Astrocyte (in vitro differentiated cells and primary cell): ENCODE measurements around the gene GTF2IRD1. TPM values are rescaled to one million over a fixed set of nuclear protein-coding genes. Genes with fewer than 3 reads are reported as not detected.

Source experiments
- DNase-seq: peaks from one replicate; pipeline ENCODE4 v3.0.0-alpha.2; 2010; ENCODE audit warnings: low read depth
- FAIRE-seq: peaks from 2 replicates; lab custom pipeline; 2011; peaks lifted over from hg19 to GRCh38; lab: Jason Lieb, UNC
- H2AFZ ChIP-seq: 2 replicates; pipeline ENCODE4 v1.6.0; 2012; ENCODE audit warnings: low read depth, low read length, inconsistent platforms
- H3K27ac ChIP-seq: 2 replicates; pipeline ENCODE4 v1.5.1; 2011; ENCODE audit warnings: low read depth, low read length, inconsistent platforms
- H3K27me3 ChIP-seq: 2 replicates; pipeline ENCODE4 v1.6.0; 2011; ENCODE audit warnings: low read length, inconsistent platforms; ENCODE audit not compliant: insufficient read depth
- H3K36me3 ChIP-seq: 2 replicates; pipeline ENCODE4 v1.5.1; 2011; ENCODE audit warnings: low read length, inconsistent platforms; ENCODE audit not compliant: insufficient read depth
- H3K4me1 ChIP-seq: 2 replicates; pipeline ENCODE4 v1.5.1; 2011; ENCODE audit warnings: low read length, inconsistent platforms; ENCODE audit not compliant: insufficient read depth
- H3K4me2 ChIP-seq: 2 replicates; pipeline ENCODE4 v1.6.0; 2012; ENCODE audit warnings: low read length, inconsistent platforms
- H3K4me3 ChIP-seq: 2 replicates; pipeline ENCODE4 v1.5.1; 2011; ENCODE audit warnings: low read depth, mild to moderate bottlenecking, low read length, inconsistent platforms; ENCODE audit not compliant: insufficient read depth
- H3K79me2 ChIP-seq: 2 replicates; pipeline ENCODE4 v1.6.0; 2012; ENCODE audit warnings: mild to moderate bottlenecking, low read length, inconsistent platforms; ENCODE audit not compliant: insufficient read depth
- H3K9ac ChIP-seq: 2 replicates; pipeline ENCODE4 v1.6.0; 2012; ENCODE audit warnings: mild to moderate bottlenecking, low read length, inconsistent platforms
- H3K9me3 ChIP-seq: 2 replicates; pipeline ENCODE4 v1.5.1; 2012; ENCODE audit warnings: low read depth, mild to moderate bottlenecking, low read length, inconsistent platforms; ENCODE audit not compliant: insufficient read depth
- H4K20me1 ChIP-seq: 2 replicates; pipeline ENCODE4 v1.6.0; 2012; ENCODE audit warnings: low read length, inconsistent platforms; ENCODE audit not compliant: insufficient read depth
- H3K27ac Mint-ChIP-seq: one replicate; pipeline ENCODE4 v1.8.0; 2021; ENCODE audit warnings: mild to moderate bottlenecking, mixed read lengths; ENCODE audit not compliant: unreplicated experiment
- H3K27me3 Mint-ChIP-seq: one replicate; pipeline ENCODE4 v1.8.0; 2021; ENCODE audit warnings: low read depth, mixed read lengths; ENCODE audit not compliant: unreplicated experiment
- H3K36me3 Mint-ChIP-seq: one replicate; pipeline ENCODE4 v1.8.0; 2021; ENCODE audit warnings: low read depth, mixed read lengths; ENCODE audit not compliant: unreplicated experiment
- H3K4me1 Mint-ChIP-seq: one replicate; pipeline ENCODE4 v1.8.0; 2021; ENCODE audit warnings: low read depth, mixed read lengths; ENCODE audit not compliant: unreplicated experiment
- H3K4me3 Mint-ChIP-seq: one replicate; pipeline ENCODE4 v1.8.0; 2021; ENCODE audit warnings: mild to moderate bottlenecking, moderate library complexity, mixed read lengths; ENCODE audit not compliant: unreplicated experiment
- H3K9me3 Mint-ChIP-seq: one replicate; pipeline ENCODE4 v1.8.0; 2021; ENCODE audit warnings: mild to moderate bottlenecking, mixed read lengths; ENCODE audit not compliant: unreplicated experiment
- EZH2 ChIP-seq: IDR thresholded peaks from 2 replicates; pipeline ENCODE4 v1.6.1; 2012; ENCODE audit warnings: mild to moderate bottlenecking, low read length, inconsistent platforms; ENCODE audit not compliant: insufficient read depth
- total RNA-seq: library from RNA; stranded (reverse); gene quantifications from 2 replicates; pipeline ENCODE4 v1.2.1, GENCODE V29; 2021
- TF ChIP-seq, protein P1 (sequence below): IDR thresholded peaks from 2 replicates; pipeline ENCODE4 v1.5.1; 2011; ENCODE audit warnings: low read depth, mild to moderate bottlenecking, inconsistent platforms, low read length, moderate library complexity; ENCODE audit not compliant: insufficient read depth

Gene GTF2IRD1
- total RNA-seq, 1 donor from 2014 or later = 19.3 TPM

DNA sequence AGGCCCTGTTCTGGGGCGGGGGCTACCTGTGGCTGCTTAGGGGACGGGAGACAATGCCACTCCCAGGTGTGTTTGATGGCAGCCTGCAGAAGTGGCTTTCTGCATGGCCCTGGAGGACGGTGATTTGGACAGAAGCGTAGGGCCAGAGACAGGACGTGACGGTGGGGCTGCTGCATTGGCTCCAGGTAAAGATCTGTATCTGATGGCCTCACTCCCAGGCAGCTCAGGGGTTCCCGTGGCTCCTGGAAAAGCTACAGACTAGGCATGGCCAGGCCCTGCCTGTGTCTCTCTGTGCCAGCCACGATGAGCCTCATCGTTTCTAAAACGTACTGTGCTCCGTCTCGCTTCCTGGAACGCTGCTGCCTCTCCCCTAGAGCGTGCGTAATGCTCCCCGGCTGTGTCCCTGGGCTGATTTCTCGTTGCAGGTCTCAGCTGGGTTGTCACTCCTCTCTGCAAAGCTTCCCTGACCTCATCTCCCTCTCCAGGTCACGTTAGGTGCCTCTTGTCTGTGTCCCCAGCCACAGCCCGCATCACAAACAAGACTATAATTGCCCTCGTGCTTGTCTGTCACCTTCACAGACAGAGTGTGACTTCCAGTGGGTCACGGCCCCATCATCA, 12.6 kb downstream of the GTF2IRD1 start:
- Histone ChIP-seq H3K36me3 (no peaks in the 10 kb centered on the region), H3K4me1 (no peaks in the 10 kb centered on the region), H4K20me1 (peaks cover 73% of the 10 kb centered on the region), H3K27ac (no peak overlapping the region), H3K27me3 (no peaks in the 10 kb centered on the region), H2AFZ (no peak overlapping the region), H3K79me2 (peaks cover 79% of the 10 kb centered on the region), H3K4me2 (no peak overlapping the region), H3K9me3 (no peaks in the 10 kb centered on the region), H3K9ac (no peak overlapping the region), H3K4me3 (no peak overlapping the region)
- H3K4me1 Mint-ChIP-seq = peaks cover 7% of the 10 kb centered on the region
- no peaks in the 10 kb centered on the region for H3K9me3 Mint-ChIP-seq
- no peak for DNase-seq
- no peak for FAIRE-seq
- TF ChIP-seq, protein P1, sequence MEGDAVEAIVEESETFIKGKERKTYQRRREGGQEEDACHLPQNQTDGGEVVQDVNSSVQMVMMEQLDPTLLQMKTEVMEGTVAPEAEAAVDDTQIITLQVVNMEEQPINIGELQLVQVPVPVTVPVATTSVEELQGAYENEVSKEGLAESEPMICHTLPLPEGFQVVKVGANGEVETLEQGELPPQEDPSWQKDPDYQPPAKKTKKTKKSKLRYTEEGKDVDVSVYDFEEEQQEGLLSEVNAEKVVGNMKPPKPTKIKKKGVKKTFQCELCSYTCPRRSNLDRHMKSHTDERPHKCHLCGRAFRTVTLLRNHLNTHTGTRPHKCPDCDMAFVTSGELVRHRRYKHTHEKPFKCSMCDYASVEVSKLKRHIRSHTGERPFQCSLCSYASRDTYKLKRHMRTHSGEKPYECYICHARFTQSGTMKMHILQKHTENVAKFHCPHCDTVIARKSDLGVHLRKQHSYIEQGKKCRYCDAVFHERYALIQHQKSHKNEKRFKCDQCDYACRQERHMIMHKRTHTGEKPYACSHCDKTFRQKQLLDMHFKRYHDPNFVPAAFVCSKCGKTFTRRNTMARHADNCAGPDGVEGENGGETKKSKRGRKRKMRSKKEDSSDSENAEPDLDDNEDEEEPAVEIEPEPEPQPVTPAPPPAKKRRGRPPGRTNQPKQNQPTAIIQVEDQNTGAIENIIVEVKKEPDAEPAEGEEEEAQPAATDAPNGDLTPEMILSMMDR = no peak
- TF ChIP-seq EZH2 = no peak
- H3K4me3 Mint-ChIP-seq = no peak overlapping the region
- peaks cover 2% of the 10 kb centered on the region for H3K36me3 Mint-ChIP-seq
- H3K27me3 Mint-ChIP-seq = no peaks in the 10 kb centered on the region
- peak overlapping the region; percentile 10 for H3K27ac Mint-ChIP-seq

DNA sequence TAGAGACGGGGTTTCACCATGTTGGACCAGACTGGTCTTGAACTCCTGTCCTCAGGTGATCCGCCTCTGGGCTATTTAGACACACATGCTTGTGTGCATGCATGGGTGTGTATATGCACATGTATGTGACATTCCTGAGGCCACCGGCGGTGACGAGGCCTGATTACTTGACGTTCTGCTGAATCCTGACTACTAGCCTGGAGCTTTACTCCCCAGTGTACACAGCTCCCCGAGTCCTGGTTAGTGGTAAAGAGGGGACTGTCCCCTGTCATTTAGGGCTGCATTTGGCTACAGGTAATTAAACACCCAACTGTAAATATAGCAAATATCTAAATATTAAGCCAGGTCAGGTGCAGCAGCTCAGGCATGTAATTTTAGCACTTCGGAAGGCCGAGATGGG, 14.2 kb downstream of the GTF2IRD1 start:
- H3K36me3 Mint-ChIP-seq = peaks cover 2% of the 10 kb centered on the region
- H3K4me1 ChIP-seq = no peaks in the 10 kb centered on the region

DNA sequence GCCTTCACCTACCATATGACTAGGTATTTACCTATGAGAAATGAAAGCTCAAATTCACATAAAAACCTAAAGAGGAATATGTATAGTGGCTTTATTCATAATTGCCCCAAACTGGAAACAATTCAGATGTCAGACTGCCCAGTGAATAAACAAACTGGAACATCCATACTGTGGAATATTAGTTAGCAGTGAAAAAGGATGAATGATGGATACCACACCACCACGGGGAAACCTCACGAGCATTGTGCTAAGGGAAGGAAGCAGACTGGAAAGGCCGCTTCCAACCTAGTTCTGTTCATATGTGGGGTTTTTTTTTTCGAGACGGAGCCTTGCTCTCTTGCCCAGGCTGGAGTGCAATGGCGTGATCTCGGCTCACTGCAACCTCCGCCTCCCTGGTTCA, 16.8 kb downstream of the GTF2IRD1 start:
- no peaks in the 10 kb centered on the region for H3K27me3 Mint-ChIP-seq
- Histone ChIP-seq H3K36me3 (no peaks in the 10 kb centered on the region), H4K20me1 (peaks cover 66% of the 10 kb centered on the region), H3K27ac (no peak overlapping the region), H3K4me2 (no peak overlapping the region), H3K79me2 (peaks cover 74% of the 10 kb centered on the region), H3K9ac (no peak overlapping the region), H3K4me1 (peaks cover 6% of the 10 kb centered on the region), H3K27me3 (no peaks in the 10 kb centered on the region), H2AFZ (no peak overlapping the region), H3K4me3 (no peak overlapping the region), H3K9me3 (no peaks in the 10 kb centered on the region)
- H3K27ac Mint-ChIP-seq = no peak overlapping the region
- FAIRE-seq (no peak), DNase-seq (no peak)
- TF ChIP-seq EZH2 = no peak
- TF ChIP-seq, protein P1 = no peak
- H3K36me3 Mint-ChIP-seq = peaks cover 2% of the 10 kb centered on the region
- no peaks in the 10 kb centered on the region for H3K4me1 Mint-ChIP-seq
- H3K9me3 Mint-ChIP-seq = no peaks in the 10 kb centered on the region
- H3K4me3 Mint-ChIP-seq = no peak overlapping the region

More for the DNA sequence above, 14.2 kb downstream of the GTF2IRD1 start:
- no peak for DNase-seq
- peaks cover 70% of the 10 kb centered on the region for H4K20me1 ChIP-seq
- Mint-ChIP-seq H3K4me1 (peaks cover 2% of the 10 kb centered on the region), H3K9me3 (no peaks in the 10 kb centered on the region), H3K27me3 (no peaks in the 10 kb centered on the region), H3K4me3 (no peak overlapping the region), H3K27ac (no peak overlapping the region)
- no peak overlapping the region for H3K4me2 ChIP-seq
- H3K4me3 ChIP-seq = no peak overlapping the region
- H3K9me3 ChIP-seq = no peaks in the 10 kb centered on the region
- peaks cover 75% of the 10 kb centered on the region for H3K79me2 ChIP-seq
- no peak overlapping the region for H3K27ac ChIP-seq
- no peak for FAIRE-seq
- no peaks in the 10 kb centered on the region for H3K36me3 ChIP-seq
- H2AFZ ChIP-seq = no peak overlapping the region
- TF ChIP-seq EZH2 = no peak
- TF ChIP-seq, protein P1 = no peak
- H3K27me3 ChIP-seq = no peaks in the 10 kb centered on the region
- H3K9ac ChIP-seq = no peak overlapping the region
